Caco-2 (cell line): Measurements from ENCODE around the gene EVA1C. TPM values are rescaled to one million over a fixed set of nuclear protein-coding genes. Genes with fewer than 3 reads are reported as not detected.

Experiments
- BruUV-seq: library from RNA; stranded (reverse); fragments of 400-500 nt; replicated peaks from 2 replicates; lab custom pipeline; 2021; lab: Mats Ljungman, UMichigan
- CTCF ChIA-PET: fragments of 300-600 bp; sonication (Branson Sonifier 250); formaldehyde crosslinking; loops from one replicate; lab custom pipeline; 2022; ENCODE audit warnings: antibody characterized with exemption; lab: Charles Lee
- POLR2A ChIA-PET: fragments of 300-600 bp; sonication (Branson Sonifier 250); formaldehyde crosslinking; loops from one replicate; lab custom pipeline; 2022; ENCODE audit warnings: antibody characterized with exemption; lab: Charles Lee
- DNase-seq, 2 experiments: peaks; one replicate each; pipeline versions ENCODE4 v3.0.0 to v3.0.0-alpha.2; 2020 to 2022
- H3K27me3 ChIP-seq: replicated peaks from 2 replicates; pipeline ENCODE4 v1.6.0; 2011; ENCODE audit warnings: low read length; ENCODE audit not compliant: control insufficient read depth, insufficient read depth
- H3K36me3 ChIP-seq: 2 replicates; pipeline ENCODE4 v1.5.1; 2011; ENCODE audit warnings: low read length; ENCODE audit not compliant: control insufficient read depth, insufficient read depth
- H3K4me1 ChIP-seq: fragments of 250-450 bp; sonication (Bioruptor Pico); 2 replicates; pipeline ENCODE4 v1.5.1; 2020; ENCODE audit warnings: mild to moderate bottlenecking
- H3K4me3 ChIP-seq: 2 replicates; pipeline ENCODE4 v1.5.1; 2011; ENCODE audit warnings: low read depth, mild to moderate bottlenecking, control low read depth, low read length
- H3K9me3 ChIP-seq: fragments of 250-450 bp; sonication (Bioruptor Pico); 2 replicates; pipeline ENCODE4 v1.5.1; 2020; ENCODE audit warnings: mild to moderate bottlenecking, moderate library complexity
- H3K27ac Mint-ChIP-seq: one replicate; pipeline ENCODE4 v1.8.0; 2022; ENCODE audit warnings: mixed read lengths; ENCODE audit not compliant: unreplicated experiment
- H3K27me3 Mint-ChIP-seq: one replicate; pipeline ENCODE4 v1.8.0; 2022; ENCODE audit warnings: mixed read lengths; ENCODE audit not compliant: insufficient read depth, unreplicated experiment
- H3K36me3 Mint-ChIP-seq: one replicate; pipeline ENCODE4 v1.8.0; 2022; ENCODE audit warnings: mild to moderate bottlenecking, mixed read lengths; ENCODE audit not compliant: insufficient read depth, unreplicated experiment
- H3K4me1 Mint-ChIP-seq: one replicate; pipeline ENCODE4 v1.8.0; 2022; ENCODE audit warnings: low read depth, mixed read lengths; ENCODE audit not compliant: unreplicated experiment
- H3K4me3 Mint-ChIP-seq: one replicate; pipeline ENCODE4 v1.8.0; 2022; ENCODE audit warnings: mild to moderate bottlenecking, moderate library complexity, mixed read lengths; ENCODE audit not compliant: unreplicated experiment
- H3K9me3 Mint-ChIP-seq: one replicate; pipeline ENCODE4 v1.8.0; 2022; ENCODE audit warnings: mixed read lengths; ENCODE audit not compliant: unreplicated experiment
- intact Hi-C: fragments of 100-400 bp; cut with micrococcal nuclease; formaldehyde crosslinking; loops from one replicate; pipeline ENCODE4 v1.10.0; 2022; ENCODE audit not compliant: unreplicated experiment
- total RNA-seq: library from RNA; stranded (reverse); gene quantifications from 2 replicates; pipeline ENCODE4 v1.2.3, GENCODE V29; 2022
- TF ChIP-seq, protein P1 (sequence below), 2 experiments: fragments of 200-600 bp in 1 of 2; IDR thresholded peaks; 1 replicate in 1 of 2; 2 replicates in 1 of 2; pipeline versions ENCODE4 v1.5.1 to v1.8.0; 2011 to 2022; ENCODE audit warnings: antibody characterized with exemption in 1 of 2, control low read depth in 1 of 2, inconsistent platforms in 1 of 2, low read depth in 1 of 2, low read length in 1 of 2, mild to moderate bottlenecking in 1 of 2, moderate library complexity in 1 of 2; ENCODE audit not compliant: insufficient read depth in 1 of 2, severe bottlenecking in 1 of 2, unreplicated experiment in 1 of 2

The EVA1C gene
- total RNA-seq, 1 experiment from 2014 or later = not detected

DNA sequence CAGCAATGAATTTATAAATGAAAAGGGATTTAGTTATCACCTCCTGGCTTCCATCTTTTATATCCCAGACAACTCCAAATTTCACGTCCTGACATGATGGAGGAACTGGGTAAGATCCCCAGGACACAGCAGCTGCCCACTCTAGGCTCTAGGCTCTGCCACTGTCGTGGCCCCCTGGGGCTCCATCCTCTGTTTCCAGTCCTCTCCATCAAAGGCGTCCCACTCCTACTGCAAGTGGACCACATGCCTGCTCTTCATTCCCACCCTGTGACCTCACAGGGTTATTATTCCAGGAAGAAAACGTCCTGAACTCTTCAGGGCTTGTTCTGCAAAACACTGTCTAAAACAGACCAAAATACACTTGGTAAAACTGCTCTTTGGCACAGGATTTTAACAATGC is 31.6 kb upstream of the EVA1C start:
- ChIA-PET POLR2A (no interaction called here), CTCF (no interaction called here)
- Mint-ChIP-seq H3K36me3 (peaks cover 83% of the 10 kb centered on the region), H3K4me1 (no peaks in the 10 kb centered on the region), H3K27ac (no peak overlapping the region), H3K4me3 (no peak overlapping the region), H3K9me3 (no peaks in the 10 kb centered on the region), H3K27me3 (no peaks in the 10 kb centered on the region)
- Histone ChIP-seq H3K4me1 (no peaks in the 10 kb centered on the region), H3K9me3 (no peaks in the 10 kb centered on the region), H3K36me3 (peaks cover 3% of the 10 kb centered on the region), H3K4me3 (no peak overlapping the region), H3K27me3 (no peaks in the 10 kb centered on the region)
- intact Hi-C loops = no loop called here
- TF ChIP-seq, protein P1, sequence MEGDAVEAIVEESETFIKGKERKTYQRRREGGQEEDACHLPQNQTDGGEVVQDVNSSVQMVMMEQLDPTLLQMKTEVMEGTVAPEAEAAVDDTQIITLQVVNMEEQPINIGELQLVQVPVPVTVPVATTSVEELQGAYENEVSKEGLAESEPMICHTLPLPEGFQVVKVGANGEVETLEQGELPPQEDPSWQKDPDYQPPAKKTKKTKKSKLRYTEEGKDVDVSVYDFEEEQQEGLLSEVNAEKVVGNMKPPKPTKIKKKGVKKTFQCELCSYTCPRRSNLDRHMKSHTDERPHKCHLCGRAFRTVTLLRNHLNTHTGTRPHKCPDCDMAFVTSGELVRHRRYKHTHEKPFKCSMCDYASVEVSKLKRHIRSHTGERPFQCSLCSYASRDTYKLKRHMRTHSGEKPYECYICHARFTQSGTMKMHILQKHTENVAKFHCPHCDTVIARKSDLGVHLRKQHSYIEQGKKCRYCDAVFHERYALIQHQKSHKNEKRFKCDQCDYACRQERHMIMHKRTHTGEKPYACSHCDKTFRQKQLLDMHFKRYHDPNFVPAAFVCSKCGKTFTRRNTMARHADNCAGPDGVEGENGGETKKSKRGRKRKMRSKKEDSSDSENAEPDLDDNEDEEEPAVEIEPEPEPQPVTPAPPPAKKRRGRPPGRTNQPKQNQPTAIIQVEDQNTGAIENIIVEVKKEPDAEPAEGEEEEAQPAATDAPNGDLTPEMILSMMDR (IDR thresholded peaks at IDR 0.05; ENCODE audit: insufficient read depth in 1 of 2, low read depth in 1 of 2, low read length in 1 of 2, severe bottlenecking in 1 of 2, unreplicated experiment in 1 of 2) = no peak
- no peak for DNase-seq
- no TSS peak for BruUV-seq

DNA sequence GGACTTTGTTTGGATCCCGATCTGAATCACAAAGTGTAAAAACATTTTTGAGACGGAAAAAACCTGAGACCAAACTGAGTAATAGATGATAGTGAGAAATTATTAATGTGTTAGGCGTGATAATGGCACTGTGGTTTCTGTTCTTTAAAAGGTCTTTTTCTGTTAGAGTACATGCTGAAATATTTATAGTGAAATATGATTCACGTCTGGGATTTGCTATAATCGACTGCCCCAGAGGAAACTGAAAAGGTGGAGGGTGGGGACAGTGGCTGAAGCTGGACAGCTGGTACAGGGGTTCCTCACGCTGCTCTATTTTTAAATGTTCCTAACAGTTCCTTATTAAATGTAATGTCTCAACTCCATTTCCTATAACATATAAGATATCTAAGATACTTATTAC is 30.9 kb upstream of the EVA1C start:
- no peak for DNase-seq
- no peak overlapping the region for H3K4me3 ChIP-seq
- no peaks in the 10 kb centered on the region for H3K27me3 ChIP-seq
- no peaks in the 10 kb centered on the region for H3K9me3 ChIP-seq
- TF ChIP-seq, protein P1 (IDR thresholded peaks at IDR 0.05; ENCODE audit: insufficient read depth in 1 of 2, low read depth in 1 of 2, low read length in 1 of 2, severe bottlenecking in 1 of 2, unreplicated experiment in 1 of 2) = no peak
- intact Hi-C loops = no loop called here
- no peaks in the 10 kb centered on the region for H3K4me1 ChIP-seq
- Mint-ChIP-seq H3K27me3 (no peaks in the 10 kb centered on the region), H3K9me3 (no peaks in the 10 kb centered on the region), H3K4me3 (no peak overlapping the region), H3K4me1 (no peaks in the 10 kb centered on the region), H3K27ac (no peak overlapping the region), H3K36me3 (peaks cover 82% of the 10 kb centered on the region)
- ChIA-PET POLR2A (no interaction called here), CTCF (no interaction called here)
- no TSS peak for BruUV-seq
- H3K36me3 ChIP-seq = peaks cover 3% of the 10 kb centered on the region

DNA sequence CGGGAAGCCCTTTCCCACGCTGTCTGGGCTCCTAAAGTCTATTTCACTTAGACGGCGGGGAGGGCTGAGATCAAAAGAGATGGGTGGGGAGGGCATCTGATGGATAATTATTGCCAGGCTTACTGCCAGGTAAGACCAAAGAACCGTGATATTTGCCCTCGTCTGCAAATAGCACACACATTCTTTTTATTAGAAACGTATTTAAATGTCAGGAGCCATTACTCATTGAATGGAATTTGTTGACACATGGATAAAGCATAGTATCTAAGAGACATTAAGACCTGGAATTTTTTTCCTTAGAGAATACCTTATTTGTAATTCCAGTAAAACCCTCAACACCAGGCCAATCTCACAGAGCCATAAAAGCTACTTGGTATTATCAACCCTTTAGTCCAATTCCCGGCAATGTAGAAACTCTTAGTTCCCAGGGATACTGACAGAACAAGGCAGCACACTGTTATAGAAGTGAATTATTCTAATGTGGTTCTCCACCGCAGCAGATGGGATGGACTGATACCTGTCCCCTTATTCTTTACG is 30.3 kb upstream of the EVA1C start:
- no TSS peak for BruUV-seq
- intact Hi-C loops = no loop called here
- peaks cover 3% of the 10 kb centered on the region for H3K36me3 ChIP-seq
- no peaks in the 10 kb centered on the region for H3K27me3 Mint-ChIP-seq
- no peaks in the 10 kb centered on the region for H3K4me1 ChIP-seq
- H3K27ac Mint-ChIP-seq = no peak overlapping the region
- no peak overlapping the region for H3K4me3 ChIP-seq
- no peak overlapping the region for H3K4me3 Mint-ChIP-seq
- peaks cover 78% of the 10 kb centered on the region for H3K36me3 Mint-ChIP-seq
- H3K27me3 ChIP-seq = no peaks in the 10 kb centered on the region
- no peaks in the 10 kb centered on the region for H3K4me1 Mint-ChIP-seq
- ChIA-PET POLR2A (no interaction called here), CTCF (no interaction called here)
- no peak for DNase-seq
- TF ChIP-seq, protein P1 (IDR thresholded peaks at IDR 0.05; ENCODE audit: insufficient read depth in 1 of 2, low read depth in 1 of 2, low read length in 1 of 2, severe bottlenecking in 1 of 2, unreplicated experiment in 1 of 2) = no peak
- H3K9me3 Mint-ChIP-seq = no peaks in the 10 kb centered on the region
- no peaks in the 10 kb centered on the region for H3K9me3 ChIP-seq
